ENCODE measurements around the gene PRTFDC1.

Gene PRTFDC1

DNA sequence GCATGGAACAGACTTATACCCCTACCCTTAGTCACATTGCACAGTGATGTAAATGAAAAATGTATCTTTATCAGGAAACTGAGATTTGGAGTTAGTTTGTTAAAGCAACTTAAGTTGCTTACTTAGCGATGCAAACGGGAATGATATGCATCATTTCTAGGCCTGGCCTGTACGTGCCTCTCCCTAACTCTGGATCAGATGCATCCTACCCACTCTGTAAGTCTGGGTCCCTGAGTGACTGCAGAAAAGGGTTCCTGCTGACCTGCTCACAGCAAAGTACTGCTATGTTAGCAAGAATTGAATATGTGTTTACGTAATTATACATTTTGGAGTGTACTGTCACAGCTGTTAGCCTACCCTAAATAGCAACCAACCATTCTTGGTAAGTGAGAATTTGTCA is 30.7 kb upstream of the PRTFDC1 start:
- TF ChIP-seq, protein P1, sequence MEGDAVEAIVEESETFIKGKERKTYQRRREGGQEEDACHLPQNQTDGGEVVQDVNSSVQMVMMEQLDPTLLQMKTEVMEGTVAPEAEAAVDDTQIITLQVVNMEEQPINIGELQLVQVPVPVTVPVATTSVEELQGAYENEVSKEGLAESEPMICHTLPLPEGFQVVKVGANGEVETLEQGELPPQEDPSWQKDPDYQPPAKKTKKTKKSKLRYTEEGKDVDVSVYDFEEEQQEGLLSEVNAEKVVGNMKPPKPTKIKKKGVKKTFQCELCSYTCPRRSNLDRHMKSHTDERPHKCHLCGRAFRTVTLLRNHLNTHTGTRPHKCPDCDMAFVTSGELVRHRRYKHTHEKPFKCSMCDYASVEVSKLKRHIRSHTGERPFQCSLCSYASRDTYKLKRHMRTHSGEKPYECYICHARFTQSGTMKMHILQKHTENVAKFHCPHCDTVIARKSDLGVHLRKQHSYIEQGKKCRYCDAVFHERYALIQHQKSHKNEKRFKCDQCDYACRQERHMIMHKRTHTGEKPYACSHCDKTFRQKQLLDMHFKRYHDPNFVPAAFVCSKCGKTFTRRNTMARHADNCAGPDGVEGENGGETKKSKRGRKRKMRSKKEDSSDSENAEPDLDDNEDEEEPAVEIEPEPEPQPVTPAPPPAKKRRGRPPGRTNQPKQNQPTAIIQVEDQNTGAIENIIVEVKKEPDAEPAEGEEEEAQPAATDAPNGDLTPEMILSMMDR (IDR thresholded peaks at IDR 0.05; ENCODE audit: insufficient read depth, low read length, poor library complexity, severe bottlenecking): no peak
- TF ChIP-seq EZH2phosphoT487 (conservative IDR thresholded peaks at IDR 0.05; ENCODE audit: low read length): no peak
- Histone ChIP-seq H3F3A (ENCODE audit: insufficient read depth) (no peaks in the 10 kb centered on the region), H3K27ac (ENCODE audit: low read depth, low read length) (no peak overlapping the region), H3K27me3 (ENCODE audit: low read length) (no peaks in the 10 kb centered on the region), H3K4me2 (ENCODE audit: low read depth, low read length, poor library complexity, severe bottlenecking) (no peak overlapping the region), H3K4me3 (ENCODE audit: insufficient read depth, low read length, poor library complexity, severe bottlenecking) (no peak overlapping the region), H3K9me3 (ENCODE audit: insufficient read depth, low read length) (no peaks in the 10 kb centered on the region), H3K79me2 (ENCODE audit: insufficient read depth, low read length) (no peaks in the 10 kb centered on the region), H3K9ac (ENCODE audit: low read length) (no peak overlapping the region), H2AFZ (ENCODE audit: low read depth, low read length, severe bottlenecking) (no peak overlapping the region), H3K9me2 (replicated peaks; ENCODE audit: insufficient read depth, low read length) (no peaks in the 10 kb centered on the region), H3K36me3 (ENCODE audit: low read length) (no peaks in the 10 kb centered on the region), H4K20me1 (ENCODE audit: low read depth, low read length) (no peaks in the 10 kb centered on the region)

DNA sequence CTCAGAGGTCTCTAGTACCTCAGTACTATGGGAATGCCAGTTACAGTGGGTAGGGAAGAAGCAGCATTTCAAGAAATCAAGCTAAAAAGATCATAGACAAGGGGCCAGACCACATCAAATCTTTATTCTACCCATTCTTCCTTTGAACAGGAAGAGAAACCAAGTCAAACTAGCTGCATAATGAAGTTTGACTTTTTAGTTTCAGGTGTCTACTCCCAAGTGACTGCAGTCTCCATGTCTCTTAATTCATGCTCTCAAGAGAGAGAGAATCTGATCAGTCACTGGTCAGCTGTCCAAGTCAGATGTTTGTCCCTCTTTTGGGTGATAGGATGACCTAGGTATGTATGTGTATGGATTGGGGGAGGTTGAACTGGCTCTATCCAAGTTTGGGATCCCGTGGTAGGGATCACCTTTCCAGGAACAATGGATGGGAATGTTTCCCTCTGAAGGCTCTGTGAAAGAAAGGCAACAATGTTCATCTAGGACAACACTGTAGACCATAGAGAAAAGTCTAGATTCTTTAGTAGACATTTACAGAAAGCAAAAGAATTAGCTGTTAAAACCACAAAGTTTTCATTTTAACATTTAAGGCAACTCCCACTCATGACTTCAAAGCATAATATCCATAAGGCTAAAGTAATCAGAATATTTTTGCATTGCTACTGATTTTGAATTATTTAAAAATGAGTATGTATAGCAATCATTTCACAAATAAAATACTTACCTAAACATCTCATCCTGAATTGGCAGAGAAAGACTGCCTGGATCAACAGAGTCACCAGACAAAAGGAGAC is 30.1 kb upstream of the PRTFDC1 start:
- no peak overlapping the region for H3K4me2 ChIP-seq (ENCODE audit: low read depth, low read length, poor library complexity, severe bottlenecking)

DNA sequence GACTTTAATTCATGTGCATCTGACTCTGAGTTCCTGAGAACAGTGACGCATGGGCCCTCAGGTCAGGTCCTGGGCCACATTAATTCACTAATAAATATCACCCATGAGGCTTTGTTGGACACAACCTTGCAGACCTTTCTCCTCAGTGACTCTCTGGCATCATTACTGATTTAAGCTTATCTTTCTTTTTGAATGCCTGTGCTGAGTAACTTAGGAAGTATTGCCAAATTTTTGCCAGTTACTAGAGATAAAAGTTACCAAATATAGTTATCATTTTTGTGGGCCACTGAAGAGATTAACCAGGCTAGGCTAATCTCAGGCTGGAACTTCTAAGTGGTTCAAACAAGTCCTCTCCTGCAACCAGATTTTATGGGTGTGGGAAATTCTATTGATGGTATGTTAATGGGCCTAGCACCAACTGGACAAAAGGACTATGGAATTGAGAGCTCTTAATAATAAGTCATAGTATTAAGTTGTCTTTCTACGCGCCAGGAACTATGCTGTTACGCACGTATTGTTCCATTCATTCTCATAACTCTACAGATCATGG is 28.8 kb upstream of the PRTFDC1 start:
- H2AFZ ChIP-seq (ENCODE audit: low read depth, low read length, severe bottlenecking): no peak overlapping the region

More for the DNA sequence above, 30.1 kb upstream of the PRTFDC1 start:
- Histone ChIP-seq H3K27ac (ENCODE audit: low read depth, low read length) (no peak overlapping the region), H3K79me2 (ENCODE audit: insufficient read depth, low read length) (no peaks in the 10 kb centered on the region), H3K36me3 (ENCODE audit: low read length) (no peaks in the 10 kb centered on the region), H2AFZ (ENCODE audit: low read depth, low read length, severe bottlenecking) (no peak overlapping the region), H3K9ac (ENCODE audit: low read length) (no peak overlapping the region), H3K27me3 (ENCODE audit: low read length) (no peaks in the 10 kb centered on the region), H3K9me2 (replicated peaks; ENCODE audit: insufficient read depth, low read length) (no peaks in the 10 kb centered on the region), H3F3A (ENCODE audit: insufficient read depth) (no peaks in the 10 kb centered on the region), H3K4me3 (ENCODE audit: insufficient read depth, low read length, poor library complexity, severe bottlenecking) (no peak overlapping the region), H3K9me3 (ENCODE audit: insufficient read depth, low read length) (no peaks in the 10 kb centered on the region), H4K20me1 (ENCODE audit: low read depth, low read length) (no peaks in the 10 kb centered on the region)
- TF ChIP-seq EZH2phosphoT487 (conservative IDR thresholded peaks at IDR 0.05; ENCODE audit: low read length): no peak
- TF ChIP-seq, protein P1 (IDR thresholded peaks at IDR 0.05; ENCODE audit: insufficient read depth, low read length, poor library complexity, severe bottlenecking): no peak

More for the DNA sequence above, 28.8 kb upstream of the PRTFDC1 start:
- no peak overlapping the region for H3K4me3 ChIP-seq (ENCODE audit: insufficient read depth, low read length, poor library complexity, severe bottlenecking)
- H3K4me2 ChIP-seq (ENCODE audit: low read depth, low read length, poor library complexity, severe bottlenecking): no peak overlapping the region
- no peaks in the 10 kb centered on the region for H4K20me1 ChIP-seq (ENCODE audit: low read depth, low read length)
- H3K9ac ChIP-seq (ENCODE audit: low read length): no peak overlapping the region
- H3K36me3 ChIP-seq (ENCODE audit: low read length): no peaks in the 10 kb centered on the region
- no peak overlapping the region for H3K27ac ChIP-seq (ENCODE audit: low read depth, low read length)
- no peaks in the 10 kb centered on the region for H3F3A ChIP-seq (ENCODE audit: insufficient read depth)
- TF ChIP-seq, protein P1 (IDR thresholded peaks at IDR 0.05; ENCODE audit: insufficient read depth, low read length, poor library complexity, severe bottlenecking): no peak
- no peak for TF ChIP-seq EZH2phosphoT487 (conservative IDR thresholded peaks at IDR 0.05; ENCODE audit: low read length)
- no peaks in the 10 kb centered on the region for H3K9me3 ChIP-seq (ENCODE audit: insufficient read depth, low read length)
- H3K79me2 ChIP-seq (ENCODE audit: insufficient read depth, low read length): no peaks in the 10 kb centered on the region
- H3K27me3 ChIP-seq (ENCODE audit: low read length): no peaks in the 10 kb centered on the region
- H3K9me2 ChIP-seq (replicated peaks; ENCODE audit: insufficient read depth, low read length): no peaks in the 10 kb centered on the region
